NB4 (cell line): ENCODE measurements around the gene C1orf232.

ENCODE experiments used
- DNase-seq: peaks from one replicate; pipeline ENCODE4 v3.0.0; 2010; ENCODE audit warnings: low read depth
- H3K4me3 ChIP-seq: one replicate; pipeline ENCODE4 v1.5.1; 2011; ENCODE audit warnings: mild to moderate bottlenecking, low read depth, low read length, moderate library complexity
- MYC ChIP-seq: IDR thresholded peaks from 2 replicates; pipeline ENCODE4 v1.6.1; 2011; ENCODE audit warnings: low read depth, low read length
- POLR2A ChIP-seq: IDR thresholded peaks from 2 replicates; pipeline ENCODE4 v1.6.1; 2011; ENCODE audit warnings: mild to moderate bottlenecking; ENCODE audit not compliant: insufficient read length; ENCODE audit errors: extremely low read depth
- TF ChIP-seq, protein P1 (sequence below): IDR thresholded peaks from 2 replicates; pipeline ENCODE4 v1.6.1; 2011; ENCODE audit warnings: low read depth, low read length
- TF ChIP-seq, protein P2 (sequence below): IDR thresholded peaks from one replicate; pipeline ENCODE4 v1.5.1; 2012; ENCODE audit warnings: low read depth, low read length

C1orf232 gene

DNA sequence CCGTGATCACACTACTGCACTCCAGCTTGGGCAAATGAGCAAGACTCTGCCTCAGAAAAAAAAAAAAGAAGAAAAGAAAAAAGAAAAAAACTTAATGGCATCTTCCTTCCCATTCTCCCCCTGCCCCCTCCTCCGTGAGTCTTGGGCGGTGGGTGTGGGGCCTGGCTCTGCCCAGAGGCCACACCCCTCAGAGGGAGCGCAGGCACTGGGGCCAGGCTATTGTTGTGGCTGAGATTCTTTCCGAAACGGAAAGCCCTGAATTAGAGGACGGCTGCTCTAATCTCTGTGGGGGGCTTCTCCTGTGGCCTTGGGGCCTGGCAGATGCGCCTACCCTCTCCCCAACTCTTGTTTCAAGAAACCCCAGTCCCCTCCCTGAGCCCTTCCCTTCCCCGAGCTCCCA lies 14.0 kb downstream of the C1orf232 start:
- H3K4me3 ChIP-seq: no peak overlapping the region
- no peak for DNase-seq
- TF ChIP-seq POLR2A: no peak
- TF ChIP-seq, protein P1, sequence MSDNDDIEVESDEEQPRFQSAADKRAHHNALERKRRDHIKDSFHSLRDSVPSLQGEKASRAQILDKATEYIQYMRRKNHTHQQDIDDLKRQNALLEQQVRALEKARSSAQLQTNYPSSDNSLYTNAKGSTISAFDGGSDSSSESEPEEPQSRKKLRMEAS: no peak
- no peak for TF ChIP-seq MYC
- TF ChIP-seq, protein P2, sequence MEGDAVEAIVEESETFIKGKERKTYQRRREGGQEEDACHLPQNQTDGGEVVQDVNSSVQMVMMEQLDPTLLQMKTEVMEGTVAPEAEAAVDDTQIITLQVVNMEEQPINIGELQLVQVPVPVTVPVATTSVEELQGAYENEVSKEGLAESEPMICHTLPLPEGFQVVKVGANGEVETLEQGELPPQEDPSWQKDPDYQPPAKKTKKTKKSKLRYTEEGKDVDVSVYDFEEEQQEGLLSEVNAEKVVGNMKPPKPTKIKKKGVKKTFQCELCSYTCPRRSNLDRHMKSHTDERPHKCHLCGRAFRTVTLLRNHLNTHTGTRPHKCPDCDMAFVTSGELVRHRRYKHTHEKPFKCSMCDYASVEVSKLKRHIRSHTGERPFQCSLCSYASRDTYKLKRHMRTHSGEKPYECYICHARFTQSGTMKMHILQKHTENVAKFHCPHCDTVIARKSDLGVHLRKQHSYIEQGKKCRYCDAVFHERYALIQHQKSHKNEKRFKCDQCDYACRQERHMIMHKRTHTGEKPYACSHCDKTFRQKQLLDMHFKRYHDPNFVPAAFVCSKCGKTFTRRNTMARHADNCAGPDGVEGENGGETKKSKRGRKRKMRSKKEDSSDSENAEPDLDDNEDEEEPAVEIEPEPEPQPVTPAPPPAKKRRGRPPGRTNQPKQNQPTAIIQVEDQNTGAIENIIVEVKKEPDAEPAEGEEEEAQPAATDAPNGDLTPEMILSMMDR: no peak

DNA sequence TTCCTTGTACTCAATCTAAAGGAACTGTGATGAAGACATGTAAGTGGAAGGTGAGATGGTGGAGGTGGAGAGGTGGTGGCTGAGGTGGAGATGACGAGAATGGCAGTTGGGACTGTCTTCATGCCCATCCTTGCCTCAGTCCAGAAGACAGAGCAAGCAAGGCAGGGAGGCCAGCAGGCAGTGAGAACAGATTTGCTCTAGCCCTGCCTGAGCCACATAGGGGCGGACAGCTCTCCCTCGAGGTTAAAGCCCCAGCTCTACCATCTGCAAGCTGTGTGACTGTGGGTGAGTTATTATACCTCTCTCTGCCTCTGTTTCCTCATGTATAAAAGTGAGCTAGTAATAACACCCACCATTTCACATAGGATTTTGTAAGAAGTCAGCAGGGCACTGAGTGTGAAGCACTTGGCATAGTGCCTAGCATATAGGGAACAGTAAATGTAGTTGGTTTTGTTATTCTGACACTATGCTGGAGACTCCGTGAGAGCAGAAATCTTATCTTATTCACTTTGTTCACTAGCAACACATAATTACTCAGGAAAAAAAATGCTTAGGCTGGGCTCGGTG lies 14.7 kb downstream of the C1orf232 start:
- no peak for TF ChIP-seq POLR2A
- no peak for TF ChIP-seq MYC
- TF ChIP-seq, protein P2: no peak
- TF ChIP-seq, protein P1: no peak
- no peak for DNase-seq
- no peak overlapping the region for H3K4me3 ChIP-seq

DNA sequence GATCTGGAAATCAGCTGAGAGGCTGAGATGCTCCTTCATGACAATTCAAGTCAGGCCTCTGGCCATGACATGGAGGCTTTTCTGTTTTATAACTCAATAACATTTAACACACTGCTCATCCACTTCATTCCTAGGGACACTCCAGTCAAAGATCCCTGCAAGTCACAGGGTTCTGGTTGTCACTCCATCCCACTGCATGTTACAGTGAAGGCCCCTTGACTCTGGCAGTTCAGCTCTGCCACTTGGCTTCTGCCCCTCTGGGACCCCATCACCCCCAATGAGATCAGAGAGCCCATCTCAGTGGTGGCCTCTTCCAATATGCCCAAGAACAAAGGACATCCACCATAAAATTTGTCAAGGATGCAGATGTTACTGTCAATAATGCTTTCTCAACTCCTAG lies 19.9 kb downstream of the C1orf232 start:
- TF ChIP-seq MYC (no peak), POLR2A (no peak)
- TF ChIP-seq, protein P1: no peak
- TF ChIP-seq, protein P2: no peak
- DNase-seq: no peak
- no peak overlapping the region for H3K4me3 ChIP-seq

DNA sequence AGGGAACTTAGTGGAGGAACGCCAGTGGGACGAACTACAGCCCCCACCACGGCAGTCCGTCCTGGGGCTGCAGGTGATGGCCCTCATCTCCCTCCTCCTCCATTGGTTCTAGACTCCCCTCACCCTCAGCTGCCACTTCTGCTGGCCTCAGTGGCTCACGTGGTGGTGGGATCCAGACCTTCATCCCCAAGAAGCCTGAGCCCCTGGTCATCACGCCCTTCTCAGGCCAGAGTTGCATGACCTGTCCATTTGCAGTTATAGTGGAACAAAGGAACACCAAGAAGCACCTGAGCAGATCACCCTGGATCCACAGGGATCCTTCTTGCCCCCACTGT lies 22.8 kb downstream of the C1orf232 start:
- TF ChIP-seq, protein P2: no peak
- TF ChIP-seq, protein P1: no peak
- no peak for TF ChIP-seq POLR2A
- TF ChIP-seq MYC: no peak
- DNase-seq: no peak
- H3K4me3 ChIP-seq: no peak overlapping the region

DNA sequence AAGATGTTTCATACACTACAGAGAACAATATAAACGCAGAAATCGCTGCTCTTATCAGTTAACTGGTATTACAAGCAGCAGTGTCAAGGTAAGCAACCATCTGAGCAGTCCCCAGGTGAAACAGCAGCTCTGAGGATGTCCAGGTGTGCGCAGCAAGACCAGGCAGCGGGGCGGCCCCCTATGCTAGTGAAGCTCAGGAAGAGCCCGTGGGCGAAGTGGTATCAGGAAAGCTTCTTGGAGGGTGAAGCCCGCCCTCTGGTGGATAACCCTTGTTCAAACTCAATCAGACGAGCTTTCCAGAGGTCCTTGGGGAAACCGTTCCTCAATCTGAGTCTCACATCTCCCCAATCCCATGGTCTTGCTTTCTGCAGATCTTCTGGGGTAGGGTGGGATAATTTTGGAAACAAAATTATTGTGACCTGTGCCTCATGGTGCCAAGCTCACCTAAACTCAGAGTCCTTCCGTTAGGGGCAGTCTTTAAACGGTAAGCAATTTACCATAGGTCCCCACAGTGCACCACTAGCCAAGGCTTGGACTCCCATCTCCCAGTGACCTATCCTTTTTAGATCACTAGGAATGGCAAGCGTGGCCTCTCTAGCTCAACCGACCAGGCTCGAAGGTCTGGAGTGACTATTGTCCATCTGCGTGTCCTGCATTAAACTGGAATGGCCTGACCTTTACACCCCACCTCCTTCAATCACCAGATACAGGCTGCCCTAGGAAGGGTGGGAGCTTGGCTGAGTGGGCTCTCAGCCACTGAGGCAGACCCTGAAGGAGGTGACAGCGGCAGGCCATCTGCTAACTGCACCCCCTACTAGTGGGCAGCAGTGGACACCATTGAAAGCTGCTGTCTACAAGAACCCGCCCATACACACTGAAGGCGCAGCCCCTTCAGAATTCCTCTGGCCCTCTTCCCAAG lies 23.5 kb downstream of the C1orf232 start:
- TF ChIP-seq, protein P1: no peak
- TF ChIP-seq, protein P2: peak; percentile 68
- DNase-seq: peak; percentile 81
- H3K4me3 ChIP-seq: no peak overlapping the region
